Vagina (tissue), 2 donors: Measurements from ENCODE around the gene MAP4K4. TPM values are rescaled to one million over a fixed set of nuclear protein-coding genes. Genes with fewer than 3 reads are reported as not detected.

Experiments
- DNase-seq, 2 donors: peaks; one replicate each; pipeline ENCODE4 v3.0.0-alpha.2; 2017; ENCODE audit errors: extremely low spot score in 2 of 2
- H3K27ac ChIP-seq: fragments of 200-600 bp; sonication (generic); one replicate; pipeline ENCODE4 v1.5.1; 2019
- H3K27me3 ChIP-seq: fragments of 200-600 bp; sonication (generic); one replicate; pipeline ENCODE4 v1.5.1; 2019
- H3K36me3 ChIP-seq, 2 donors: fragments of 200-600 bp; sonication (generic); one replicate each; pipeline ENCODE4 v1.5.1; 2017 to 2019
- H3K4me1 ChIP-seq: fragments of 200-600 bp; sonication (generic); one replicate; pipeline ENCODE4 v1.5.1; 2019
- H3K4me3 ChIP-seq, 2 donors: fragments of 200-600 bp; sonication (generic); 1 replicate in 1 of 2; 2 replicates in 1 of 2; pipeline ENCODE4 v1.5.1; 2016 to 2019
- H3K9me3 ChIP-seq: fragments of 200-600 bp; sonication (generic); one replicate; pipeline ENCODE4 v1.5.1; 2019
- POLR2A ChIP-seq, 2 donors: fragments of 450-650 bp; IDR thresholded peaks; one replicate each; pipeline ENCODE4 v1.6.1; 2017; ENCODE audit warnings: antibody characterized with exemption in 2 of 2, mild to moderate bottlenecking in 2 of 2, moderate library complexity in 2 of 2
- POLR2AphosphoS5 ChIP-seq, 2 donors: sonication (generic); formaldehyde crosslinking; IDR thresholded peaks; one replicate each; pipeline ENCODE4 v1.9.0; 2017; ENCODE audit warnings: antibody characterized with exemption in 2 of 2, mild to moderate bottlenecking in 2 of 2, low read depth in 1 of 2; ENCODE audit not compliant: insufficient read depth in 1 of 2
- intact Hi-C: fragments of 100-400 bp; cut with DNase I; formaldehyde crosslinking; loops from one replicate; pipeline ENCODE4 v1.15.1; 2023
- total RNA-seq: library from RNA; depleted of rRNA; stranded (reverse); fragments of >200 nt; gene quantifications from one replicate; pipeline ENCODE4 v1.2.3, GENCODE V29; 2016
- TF ChIP-seq, protein P1 (sequence below), 3 experiments: fragments of 450-650 bp in 2 of 3; fragments of 200-600 bp in 1 of 3; sonication (generic) in 1 of 3; IDR thresholded peaks; one replicate each; pipeline ENCODE4 v1.5.1; 2017 to 2019; ENCODE audit warnings: antibody characterized with exemption in 3 of 3, mild to moderate bottlenecking in 2 of 3, moderate library complexity in 2 of 3

MAP4K4 gene
- total RNA-seq, 1 donor from 2014 or later, result 75.9 TPM

DNA sequence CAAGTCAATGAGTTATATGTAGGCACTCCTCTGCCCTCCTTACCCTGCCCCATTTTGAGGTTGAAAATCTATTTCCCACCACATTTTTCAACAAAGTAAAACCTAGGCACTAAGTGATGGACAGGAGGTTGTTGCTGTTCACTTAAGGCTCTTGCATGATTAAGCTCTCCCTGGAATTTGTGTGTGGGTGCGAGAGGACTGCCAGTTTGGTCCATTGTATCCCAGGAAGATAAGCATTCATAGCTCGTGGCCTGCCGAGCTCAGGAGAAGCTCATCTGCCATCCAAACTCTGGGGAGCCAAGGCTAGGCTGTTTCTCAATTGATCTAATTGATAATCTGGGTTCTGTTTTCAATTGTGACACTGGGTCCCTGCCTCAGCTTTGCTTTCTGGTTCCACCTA lies 4.7 kb upstream of the MAP4K4 start:
- Histone ChIP-seq H3K36me3 (no peaks in the 10 kb centered on the region), H3K9me3 (no peaks in the 10 kb centered on the region), H3K4me3 (no peak overlapping the region), H3K27ac (no peak overlapping the region), H3K27me3 (no peaks in the 10 kb centered on the region), H3K4me1 (peaks cover 8% of the 10 kb centered on the region)
- TF ChIP-seq POLR2A (IDR thresholded peaks at IDR 0.05), result no peak
- TF ChIP-seq, protein P1, sequence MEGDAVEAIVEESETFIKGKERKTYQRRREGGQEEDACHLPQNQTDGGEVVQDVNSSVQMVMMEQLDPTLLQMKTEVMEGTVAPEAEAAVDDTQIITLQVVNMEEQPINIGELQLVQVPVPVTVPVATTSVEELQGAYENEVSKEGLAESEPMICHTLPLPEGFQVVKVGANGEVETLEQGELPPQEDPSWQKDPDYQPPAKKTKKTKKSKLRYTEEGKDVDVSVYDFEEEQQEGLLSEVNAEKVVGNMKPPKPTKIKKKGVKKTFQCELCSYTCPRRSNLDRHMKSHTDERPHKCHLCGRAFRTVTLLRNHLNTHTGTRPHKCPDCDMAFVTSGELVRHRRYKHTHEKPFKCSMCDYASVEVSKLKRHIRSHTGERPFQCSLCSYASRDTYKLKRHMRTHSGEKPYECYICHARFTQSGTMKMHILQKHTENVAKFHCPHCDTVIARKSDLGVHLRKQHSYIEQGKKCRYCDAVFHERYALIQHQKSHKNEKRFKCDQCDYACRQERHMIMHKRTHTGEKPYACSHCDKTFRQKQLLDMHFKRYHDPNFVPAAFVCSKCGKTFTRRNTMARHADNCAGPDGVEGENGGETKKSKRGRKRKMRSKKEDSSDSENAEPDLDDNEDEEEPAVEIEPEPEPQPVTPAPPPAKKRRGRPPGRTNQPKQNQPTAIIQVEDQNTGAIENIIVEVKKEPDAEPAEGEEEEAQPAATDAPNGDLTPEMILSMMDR (IDR thresholded peaks at IDR 0.05), result no peak
- no peak for TF ChIP-seq POLR2AphosphoS5 (IDR thresholded peaks at IDR 0.05; ENCODE audit: insufficient read depth in 1 of 2, low read depth in 1 of 2)
- DNase-seq, result no peak
- intact Hi-C loops, result loop anchor here (10.0 kb wide), 1 partner anchor 142 kb away; no protein-coding TSS in a partner anchor

DNA sequence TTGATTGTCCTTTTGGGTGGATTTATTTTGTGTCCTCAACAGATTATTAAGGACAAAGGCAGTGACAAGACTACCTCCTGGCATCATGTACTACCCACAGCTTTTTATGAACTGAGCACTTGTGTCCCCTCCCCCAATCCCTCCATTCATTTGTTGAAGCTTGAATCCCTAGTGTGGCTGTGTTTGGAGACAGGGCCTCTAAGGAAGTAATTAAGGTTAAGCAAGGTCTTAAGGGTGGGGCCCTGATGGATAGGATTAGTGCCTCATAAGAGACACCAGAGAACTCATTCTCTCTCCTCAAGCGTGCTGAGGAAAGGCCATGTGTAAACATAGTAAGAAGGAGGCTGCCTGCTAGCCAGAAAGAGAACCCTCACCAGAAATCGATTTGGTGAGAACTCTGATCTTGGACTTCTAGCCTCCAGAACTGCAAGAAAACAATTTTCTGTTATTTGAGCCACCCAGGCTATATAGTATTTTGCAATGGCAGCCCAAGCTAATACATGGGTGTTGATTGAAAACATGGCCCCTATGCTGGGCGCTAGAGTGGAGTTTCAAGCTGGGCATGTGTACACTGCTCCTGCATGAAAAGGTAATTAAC lies 3.4 kb upstream of the MAP4K4 start:
- Histone ChIP-seq H3K9me3 (no peaks in the 10 kb centered on the region), H3K4me3 (no peak overlapping the region), H3K27me3 (no peaks in the 10 kb centered on the region), H3K27ac (no peak overlapping the region), H3K36me3 (no peaks in the 10 kb centered on the region), H3K4me1 (peaks cover 15% of the 10 kb centered on the region)
- TF ChIP-seq, protein P1 (IDR thresholded peaks at IDR 0.05), result no peak
- TF ChIP-seq POLR2A (IDR thresholded peaks at IDR 0.05) (no peak), POLR2AphosphoS5 (IDR thresholded peaks at IDR 0.05; ENCODE audit: insufficient read depth in 1 of 2, low read depth in 1 of 2) (no peak)
- DNase-seq, result no peak
- intact Hi-C loops, result loop anchor here (10.0 kb wide), 1 partner anchor 141 kb away; no protein-coding TSS in a partner anchor

DNA sequence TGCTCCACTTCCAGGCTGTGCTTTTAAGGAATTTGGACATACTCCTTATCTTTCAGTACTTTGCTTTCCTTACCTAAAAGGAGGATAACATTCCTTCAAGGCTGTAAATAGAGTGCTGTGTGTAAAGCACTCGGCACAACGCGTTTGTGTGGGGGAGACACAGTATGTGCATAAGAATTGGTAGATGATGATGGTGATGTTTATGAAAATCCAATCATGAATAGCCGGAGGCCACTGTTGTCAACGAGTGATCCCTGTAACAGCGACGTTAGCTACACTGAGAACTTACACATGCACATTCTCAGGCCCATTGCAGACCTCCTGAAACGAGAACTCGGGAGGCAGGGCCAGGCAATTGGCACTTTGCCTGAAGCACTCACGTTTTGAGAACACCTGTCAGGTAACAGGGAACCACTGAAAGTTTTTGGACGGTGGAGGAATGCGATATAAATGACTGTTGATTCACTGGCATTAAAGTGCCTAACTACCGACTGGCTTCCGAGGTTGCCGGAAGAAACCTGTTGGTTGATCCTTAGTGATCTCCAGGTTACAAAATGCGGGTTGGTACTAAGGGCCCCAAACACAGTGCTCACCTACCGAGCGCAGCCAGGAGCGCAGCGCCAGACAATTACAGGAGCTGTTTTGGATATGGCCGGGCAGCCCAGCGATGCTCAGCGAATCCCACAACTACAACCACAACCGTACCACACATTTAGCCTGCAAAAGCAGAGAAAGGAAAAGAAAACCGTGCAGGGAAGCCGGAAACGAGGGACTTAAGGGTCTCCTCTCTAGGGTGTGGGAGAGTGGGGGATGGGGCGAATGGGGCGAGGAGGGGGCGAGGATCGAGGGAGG lies 1.0 kb upstream of the MAP4K4 start:
- intact Hi-C loops, result loop anchor here (10.0 kb wide), 1 partner anchor 138 kb away; no protein-coding TSS in a partner anchor
- no peak for DNase-seq

DNA sequence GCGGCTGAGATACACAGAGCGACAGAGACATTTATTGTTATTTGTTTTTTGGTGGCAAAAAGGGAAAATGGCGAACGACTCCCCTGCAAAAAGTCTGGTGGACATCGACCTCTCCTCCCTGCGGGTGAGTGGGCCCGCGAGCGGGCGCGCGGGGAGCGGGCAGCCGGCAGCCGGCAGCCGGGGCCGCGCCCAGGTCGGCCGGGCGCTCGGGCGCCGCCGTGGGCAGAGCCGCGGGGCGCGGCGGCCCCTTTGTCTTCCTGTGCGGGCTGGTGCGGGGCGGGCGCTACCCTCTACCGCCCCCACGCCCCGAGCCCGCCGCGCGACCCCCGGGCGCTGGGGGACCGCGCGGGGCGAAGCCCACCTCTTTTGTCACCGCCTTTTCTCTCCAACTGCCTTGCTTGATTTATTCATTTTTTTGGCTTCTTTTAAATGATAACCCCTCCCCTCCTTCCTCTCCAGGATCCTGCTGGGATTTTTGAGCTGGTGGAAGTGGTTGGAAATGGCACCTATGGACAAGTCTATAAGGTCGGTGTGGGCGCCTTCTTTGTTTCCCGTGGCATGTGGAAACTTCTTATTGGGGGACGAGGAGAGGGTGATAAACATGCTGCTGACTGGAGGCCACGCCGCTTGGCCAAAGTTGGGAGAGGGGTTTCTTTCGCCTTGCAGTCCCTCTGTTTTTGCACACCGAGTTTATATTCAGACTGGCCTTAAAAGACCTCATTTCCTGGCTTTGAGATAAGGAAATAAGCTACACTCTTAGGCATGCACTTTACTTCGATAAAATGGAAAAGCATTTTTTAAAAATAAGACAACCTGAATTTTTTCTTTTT lies 722 bp downstream of the MAP4K4 start:
- Histone ChIP-seq H3K4me3 (peak overlapping the region; percentile 70 to 80), H3K27me3 (no peaks in the 10 kb centered on the region), H3K36me3 (no peaks in the 10 kb centered on the region), H3K4me1 (peaks cover 48% of the 10 kb centered on the region), H3K9me3 (no peaks in the 10 kb centered on the region), H3K27ac (peak overlapping the region; percentile 88)
- DNase-seq, result no peak
- intact Hi-C loops, result loop anchor here (10.0 kb wide), 1 partner anchor 137 kb away; no protein-coding TSS in a partner anchor
- TF ChIP-seq POLR2AphosphoS5 (IDR thresholded peaks at IDR 0.05; ENCODE audit: insufficient read depth in 1 of 2, low read depth in 1 of 2) (no peak), POLR2A (IDR thresholded peaks at IDR 0.05) (no peak)
- TF ChIP-seq, protein P1 (IDR thresholded peaks at IDR 0.05), result no peak

More for the DNA sequence above, 1.0 kb upstream of the MAP4K4 start:
- Histone ChIP-seq H3K4me3 (peak overlapping the region; percentile 70 to 80), H3K36me3 (no peaks in the 10 kb centered on the region), H3K9me3 (no peaks in the 10 kb centered on the region), H3K4me1 (peaks cover 38% of the 10 kb centered on the region), H3K27ac (peak overlapping the region; percentile 88), H3K27me3 (no peaks in the 10 kb centered on the region)
- TF ChIP-seq POLR2AphosphoS5 (IDR thresholded peaks at IDR 0.05; ENCODE audit: insufficient read depth in 1 of 2, low read depth in 1 of 2), result no peak
- TF ChIP-seq, protein P1 (IDR thresholded peaks at IDR 0.05), result no peak
- no peak for TF ChIP-seq POLR2A (IDR thresholded peaks at IDR 0.05)
